Measurements from ENCODE around the gene KIF26B. TPM values are rescaled to one million over a fixed set of nuclear protein-coding genes. Genes with fewer than 3 reads are reported as not detected.

KIF26B gene
- total and polyA plus RNA-seq, 2 experiments from 2014 or later, result 0.03 to 0.76 TPM

GRCh38 chr1:245444147-245444828 is 289.5 kb downstream of the KIF26B start:
- Mint-ChIP-seq H3K36me3 (ENCODE audit: low read depth) (no peaks in the 10 kb centered on the region), H3K27ac (no peak overlapping the region), H3K27me3 (ENCODE audit: insufficient read depth, low read depth, poor library complexity) (peaks cover 7% of the 10 kb centered on the region), H3K4me1 (peaks cover 5% of the 10 kb centered on the region; the same call in 2 of the 3 replicates), H3K9me3 (no peaks in the 10 kb centered on the region; the same call in 2 of the 3 replicates), H3K4me3 (no peak overlapping the region)
- H2AFZ ChIP-seq, result no peak overlapping the region
- H3K79me2 ChIP-seq (replicated peaks; ENCODE audit: insufficient read depth), result no peaks in the 10 kb centered on the region
- no peaks in the 10 kb centered on the region for H3F3A ChIP-seq (replicated peaks; ENCODE audit: low read depth)
- H3K4me3 ChIP-seq, result no peak overlapping the region
- H3K27me3 ChIP-seq (ENCODE audit: insufficient read depth), result no peaks in the 10 kb centered on the region
- H3K27ac ChIP-seq (ENCODE audit: low read depth), result no peak overlapping the region
- H4K20me1 ChIP-seq (replicated peaks; ENCODE audit: insufficient read depth), result no peaks in the 10 kb centered on the region
- H3K4me1 ChIP-seq (ENCODE audit: insufficient read depth), result peaks cover 5% of the 10 kb centered on the region
- no peak overlapping the region for H3K4me2 ChIP-seq
- TF ChIP-seq ETS1 (IDR thresholded peaks at IDR 0.05) (no peak), ZNF114 (CRISPR knock-in tag; IDR thresholded peaks at IDR 0.05) (no peak), NANOG (IDR thresholded peaks at IDR 0.05; ENCODE audit: borderline replicate concordance) (no peak), CTCF (conservative IDR thresholded peaks at IDR 0.05; ENCODE audit: low read depth in 2 of 2) (no peak), ZNF331 (CRISPR knock-in tag; IDR thresholded peaks at IDR 0.05; ENCODE audit: low read depth) (no peak), POLR2AphosphoS5 (IDR thresholded peaks at IDR 0.05; ENCODE audit: low read depth) (no peak), EZH2phosphoT487 (IDR thresholded peaks at IDR 0.05; ENCODE audit: unreplicated experiment) (no peak), CREB1 (CRISPR knock-in tag; IDR thresholded peaks at IDR 0.05; ENCODE audit: low read depth) (no peak), REST (IDR thresholded peaks at IDR 0.05; ENCODE audit: unreplicated experiment) (no peak), STAT1 (IDR thresholded peaks at IDR 0.05; ENCODE audit: unreplicated experiment) (no peak), ZNF462 (CRISPR knock-in tag; IDR thresholded peaks at IDR 0.05) (no peak), EZH2 (IDR thresholded peaks at IDR 0.05; ENCODE audit: low read depth, unreplicated experiment) (no peak), JUNB (IDR thresholded peaks at IDR 0.05; ENCODE audit: unreplicated experiment) (no peak)
- H3K9me2 ChIP-seq (ENCODE audit: insufficient read depth), result no peaks in the 10 kb centered on the region
- ATAC-seq (no peak), DNase-seq (ENCODE audit: low spot score) (no peak)
- H3K36me3 ChIP-seq (ENCODE audit: insufficient read depth), result no peaks in the 10 kb centered on the region
